NCI-H1092 treated with DMSO at 0.1 percent for 48 hours (cell line): ENCODE data around the gene CRACR2B.

ENCODE experiments used
- DNase-seq: peaks from one replicate; lab custom pipeline; 2025; lab: John Stamatoyannopoulos, UW

Gene CRACR2B

GRCh38 chr11:794766-795633 is 32.7 kb upstream of the CRACR2B start:
- DNase-seq: no peak

- peak; percentile 59 for DNase-seq
These were observed 31.8 kb upstream of the CRACR2B start for GRCh38 chr11:795634-796564.

GRCh38 chr11:796565-797295 is 31.0 kb upstream of the CRACR2B start:
- DNase-seq: no peak

DNA sequence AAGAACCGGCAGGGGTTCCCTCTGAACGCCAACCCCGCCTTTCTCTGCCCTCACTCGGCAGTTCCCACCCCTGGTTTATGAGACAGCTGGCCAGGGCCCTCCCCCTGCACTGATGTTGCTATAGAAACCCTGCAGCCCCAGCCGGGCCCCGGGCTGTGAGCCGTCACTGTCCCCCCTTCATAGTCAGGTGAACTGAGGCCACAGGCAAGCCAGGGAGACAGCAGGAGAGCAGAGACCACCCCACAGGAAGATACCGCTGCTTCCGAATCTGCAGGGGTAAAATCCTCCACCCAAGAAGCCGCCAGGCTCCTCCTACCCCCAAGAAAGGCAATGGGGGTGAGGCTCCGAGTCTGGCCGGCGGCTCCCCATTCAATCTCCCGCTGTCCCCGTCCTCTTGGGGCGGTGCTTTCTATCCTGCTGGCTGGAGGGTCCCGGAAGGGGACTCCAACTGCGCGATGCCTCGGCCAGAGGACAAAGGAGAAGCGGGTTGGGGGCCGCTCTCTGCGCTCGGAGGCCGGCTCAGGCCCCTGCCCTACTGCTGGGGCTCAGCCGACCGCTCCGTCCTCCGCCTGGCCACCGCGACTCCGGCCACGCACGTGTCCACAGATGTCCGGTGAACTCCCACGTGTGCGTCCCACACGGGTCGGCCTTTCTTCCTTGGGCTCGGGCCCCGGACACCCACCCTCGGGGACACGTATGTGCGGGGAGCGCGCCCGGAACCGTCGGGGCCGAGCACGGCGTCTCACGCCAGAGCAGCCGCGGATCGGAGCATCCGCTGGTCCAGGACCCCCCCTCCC is 30.2 kb upstream of the CRACR2B start:
- DNase-seq: peak; percentile 82

DNA sequence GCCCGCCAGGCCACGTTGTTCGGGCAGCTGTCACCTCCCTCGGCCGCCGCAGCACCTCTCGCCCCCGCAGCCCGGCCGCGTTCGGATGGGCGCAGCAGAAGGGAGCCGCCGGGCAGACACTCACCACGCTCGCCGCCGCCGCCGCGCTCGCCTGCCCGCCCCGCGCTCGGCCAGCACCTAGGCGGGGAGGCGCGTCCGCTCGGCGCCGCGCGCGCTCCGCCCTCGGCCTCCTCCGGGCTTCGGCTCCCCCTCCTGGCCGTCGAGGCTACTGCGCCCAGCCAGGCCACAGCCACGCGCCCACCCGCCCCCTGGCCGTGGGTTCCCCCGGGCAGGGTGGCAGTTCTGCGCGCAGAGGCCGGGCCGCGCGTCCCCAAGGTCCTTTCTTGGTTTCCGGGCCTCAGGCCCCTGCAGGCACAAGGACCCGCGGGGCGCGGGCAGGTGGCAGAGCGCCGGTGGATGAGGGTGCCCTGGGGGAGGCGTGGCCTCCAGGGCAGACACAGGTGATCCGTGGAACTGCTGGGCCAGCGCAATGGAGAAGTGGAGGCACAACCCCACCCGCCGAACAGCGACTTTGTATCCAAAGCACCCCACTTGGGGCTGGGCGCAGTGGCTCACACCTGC is 29.5 kb upstream of the CRACR2B start, which contains the start of gene SLC25A22:
SLC25A22 (minus strand) TSS at position 189 of the 621 bp plus-strand sequence. CDS start 3,275 bp downstream, outside the sequence.
- peak; percentile 75 for DNase-seq

- no peak for DNase-seq
These were observed 27.9 kb upstream of the CRACR2B start for GRCh38 chr11:799641-800316.

- DNase-seq: no peak
These were observed 27.2 kb upstream of the CRACR2B start for GRCh38 chr11:800473-800872.

DNA sequence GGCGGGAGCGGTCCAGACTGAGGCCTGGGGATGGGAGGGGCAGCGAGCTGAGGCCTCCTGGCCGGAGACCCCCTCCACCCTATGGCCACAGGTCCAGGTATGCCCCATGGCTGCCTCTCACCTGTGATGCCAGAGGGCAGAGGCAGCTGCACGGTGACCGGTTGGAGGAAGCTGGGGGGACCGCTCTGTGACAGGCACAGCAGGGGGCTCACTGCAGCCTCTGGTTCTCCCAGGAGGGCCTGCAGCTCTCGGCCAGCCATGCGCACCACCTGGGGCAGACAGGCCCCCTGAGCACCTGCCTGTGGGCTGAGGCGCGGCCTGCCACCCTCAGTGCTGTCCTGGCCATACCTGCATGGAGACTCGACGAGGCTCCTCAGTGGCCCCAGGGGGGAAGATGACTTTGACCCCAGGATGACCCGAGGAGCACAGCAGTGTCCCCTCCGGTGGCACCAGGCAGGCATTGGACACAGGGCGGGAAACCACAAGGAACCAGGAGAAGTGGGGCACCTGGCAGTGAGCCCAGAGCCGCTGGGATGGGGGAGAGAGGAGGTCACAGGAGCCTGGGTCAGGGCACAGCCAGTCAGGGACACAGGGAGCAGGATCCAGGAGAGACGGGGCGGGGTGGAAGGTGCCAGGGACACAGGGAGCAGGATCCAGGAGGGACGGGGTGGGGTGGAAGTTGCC is 26.5 kb upstream of the CRACR2B start:
- no peak for DNase-seq

GRCh38 chr11:802018-802617 is 25.6 kb upstream of the CRACR2B start:
- no peak for DNase-seq

DNA sequence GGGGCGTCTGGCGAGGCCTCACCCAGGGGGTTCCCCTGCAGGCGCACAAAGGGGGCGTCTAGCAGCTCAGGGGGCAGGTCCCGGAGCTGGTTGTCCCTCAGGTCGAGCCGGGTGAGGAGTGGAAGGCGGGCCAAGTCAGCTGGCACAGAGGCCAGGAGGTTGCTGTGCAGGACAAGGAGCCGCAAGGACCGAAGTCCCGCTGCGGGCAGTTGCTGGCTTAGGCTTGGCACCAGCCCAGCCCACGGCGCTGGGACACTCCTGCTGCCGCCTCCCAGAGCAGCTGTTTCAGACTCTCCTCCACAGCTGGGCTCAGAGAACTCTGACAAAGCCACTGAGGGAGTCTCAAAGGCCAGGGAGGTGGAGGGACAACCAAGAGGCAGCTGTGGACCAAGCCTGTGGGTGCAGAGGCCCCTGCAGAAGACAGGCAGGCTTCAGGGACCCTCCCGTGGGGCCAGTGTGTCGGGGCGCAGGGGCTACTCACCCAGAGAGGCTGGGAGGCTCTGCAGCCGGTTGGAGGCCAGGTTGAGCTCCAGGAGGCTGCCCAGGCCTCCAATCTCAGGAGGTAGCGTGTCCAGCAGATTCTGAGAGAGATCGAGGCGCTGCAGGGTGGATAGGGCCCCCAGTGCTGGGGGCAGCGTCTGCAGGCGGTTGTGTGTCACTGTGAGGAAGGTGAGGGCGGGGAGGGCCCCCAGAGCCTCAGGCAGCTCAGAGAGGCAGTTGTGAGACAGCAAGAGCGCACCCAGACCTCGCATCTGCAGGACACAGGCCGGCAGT is 24.8 kb upstream of the CRACR2B start:
- DNase-seq: no peak

- no peak for DNase-seq
These were observed 24.3 kb upstream of the CRACR2B start for GRCh38 chr11:803467-803742.

DNA sequence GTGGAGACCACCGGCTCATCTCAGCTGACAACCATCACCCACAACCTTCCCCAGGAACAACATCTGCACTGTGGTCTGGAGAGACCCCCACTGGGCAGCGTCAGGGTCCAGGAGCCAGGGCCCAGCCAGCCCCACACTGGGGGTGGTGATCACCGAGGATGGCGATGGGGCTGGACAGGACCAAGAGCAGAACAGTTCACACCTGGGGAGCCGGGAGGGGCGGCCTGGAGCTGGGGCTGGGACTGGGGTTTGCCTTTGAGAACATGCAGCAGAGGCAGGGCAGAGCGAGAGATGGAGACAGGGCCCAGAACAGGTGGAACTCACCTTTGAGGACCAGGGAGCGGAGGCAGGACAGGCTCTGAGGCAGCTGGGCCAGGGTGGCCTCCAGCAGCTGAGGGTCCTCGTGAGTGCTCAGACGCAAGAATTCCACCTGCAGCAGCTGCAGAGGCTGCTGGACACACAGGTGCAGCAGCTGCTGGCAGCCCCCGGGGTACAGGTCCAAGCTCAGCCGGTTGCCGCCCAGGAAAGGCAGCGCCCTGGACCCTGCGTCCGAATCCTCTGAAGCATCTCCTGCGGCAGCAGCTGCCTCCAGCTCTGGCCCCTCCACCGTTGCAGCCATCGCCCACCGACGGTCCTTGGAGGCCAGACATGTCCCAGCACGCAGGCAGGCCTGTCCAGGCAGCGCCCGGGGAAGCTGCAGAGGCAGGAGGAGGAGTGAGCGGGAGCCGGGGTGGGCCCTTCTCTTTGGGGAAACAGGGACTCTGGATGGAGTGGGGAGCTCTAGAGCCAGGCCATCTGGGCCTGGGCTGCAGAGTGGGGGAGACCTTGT is 23.7 kb upstream of the CRACR2B start:
- DNase-seq: no peak

DNA sequence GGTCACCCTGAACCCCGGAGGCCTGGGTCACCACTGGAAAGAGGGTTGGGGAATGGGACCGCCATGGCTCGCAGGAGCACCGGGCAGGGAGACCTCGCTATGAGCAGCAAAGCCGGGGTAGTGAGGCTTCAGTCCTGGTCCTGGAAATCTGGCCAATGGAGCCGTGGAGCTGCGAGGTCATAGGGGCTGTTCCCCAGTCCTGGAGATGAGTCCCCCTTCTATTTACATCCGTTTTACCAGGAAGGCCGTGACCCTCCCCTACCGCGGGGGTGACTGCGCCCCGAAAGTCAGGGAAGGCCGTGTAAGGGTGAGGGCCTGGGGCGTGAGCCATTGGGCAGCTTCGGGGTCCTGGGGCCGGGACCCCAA is 23.1 kb upstream of the CRACR2B start:
- no peak for DNase-seq

GRCh38 chr11:808427-809286 is 19.1 kb upstream of the CRACR2B start:
- no peak for DNase-seq

GRCh38 chr11:809287-810039 is 18.3 kb upstream of the CRACR2B start, which contains the start of gene RPLP2:
Gene RPLP2 (plus strand): TSS chr11:809967. CDS start chr11:810235, 268 bp downstream.
- DNase-seq: peak; percentile 97

DNA sequence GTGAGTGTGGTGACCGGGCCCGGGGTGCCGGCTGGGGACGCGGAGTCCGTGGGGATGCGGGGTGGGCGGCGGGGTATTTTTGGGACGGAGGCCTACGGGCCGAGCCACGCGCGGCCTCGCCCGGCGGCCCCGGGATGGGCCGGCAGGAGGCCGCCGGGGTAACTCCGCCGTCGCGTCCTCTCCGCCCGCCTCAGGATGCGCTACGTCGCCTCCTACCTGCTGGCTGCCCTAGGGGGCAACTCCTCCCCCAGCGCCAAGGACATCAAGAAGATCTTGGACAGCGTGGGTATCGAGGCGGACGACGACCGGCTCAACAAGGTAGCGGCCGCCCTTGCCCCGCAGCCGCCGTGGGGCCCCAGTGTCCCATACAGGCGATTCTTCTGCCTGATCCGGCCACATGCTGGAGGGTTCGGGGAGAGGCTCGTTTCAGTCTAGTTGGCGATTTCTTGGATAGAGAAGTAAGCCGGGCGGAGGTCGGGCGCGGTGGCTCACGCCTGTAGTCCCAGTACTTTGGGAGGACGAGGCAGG is 17.6 kb upstream of the CRACR2B start:
- DNase-seq: no peak
